Measurements from ENCODE around the gene TASL. TPM values are rescaled to one million over a fixed set of nuclear protein-coding genes. Genes with fewer than 3 reads are reported as not detected.

The TASL gene
- total and polyA plus RNA-seq, 4 donors: 0.33 to 3.5 (median 0.77) TPM

DNA sequence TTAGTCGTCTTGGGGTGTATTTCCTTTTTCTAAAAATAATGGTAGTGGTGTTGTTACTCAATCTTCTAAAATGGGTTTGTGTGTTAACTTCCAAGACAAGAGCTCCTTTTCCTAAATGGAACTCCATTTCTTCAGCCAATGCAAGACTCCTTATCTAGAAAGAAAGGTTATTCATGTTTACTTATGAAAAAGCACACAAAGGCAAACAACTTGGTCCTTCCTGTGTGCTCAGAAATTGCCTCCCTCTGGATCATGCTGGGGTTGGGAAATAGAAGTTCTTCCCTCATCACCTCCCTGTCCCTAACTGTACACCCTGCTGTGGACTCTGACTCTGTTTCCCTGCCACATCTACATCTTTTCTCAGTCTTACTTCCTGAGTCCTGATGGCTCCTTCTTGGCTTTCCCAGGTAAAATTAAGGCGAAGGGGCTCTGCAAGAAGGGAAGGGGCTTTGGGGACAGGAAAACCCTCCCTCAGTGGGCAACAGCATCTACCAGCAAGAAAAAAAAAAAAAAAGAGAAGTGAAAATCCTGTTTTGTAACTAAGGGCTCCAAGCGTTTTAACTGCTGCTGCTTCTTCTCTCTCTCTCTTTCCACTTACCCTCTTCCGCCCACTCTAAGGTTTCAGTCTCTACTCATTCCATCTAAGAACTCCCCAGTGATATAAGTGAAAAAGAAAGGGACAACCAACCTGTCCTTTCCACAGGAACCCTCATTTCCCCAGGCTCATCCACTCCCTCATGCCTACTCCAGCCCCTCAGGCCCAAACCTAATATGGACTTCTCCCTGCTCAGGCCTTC is 19.8 kb upstream of the TASL start:
- H3K9ac ChIP-seq (ENCODE audit: low read depth in 1 of 2, low read length in 2 of 2): no peak overlapping the region
- H3K4me1 ChIP-seq (ENCODE audit: control insufficient read depth in 4 of 4, insufficient read depth in 4 of 4, low read length in 3 of 4): peaks cover 0 to 2% (median 0%) of the 10 kb centered on the region in 4 donors
- no peaks in the 10 kb centered on the region for H3K36me3 ChIP-seq (ENCODE audit: control insufficient read depth in 4 of 4, insufficient read depth in 3 of 4, low read depth in 1 of 4, low read length in 3 of 4)
- no peaks in the 10 kb centered on the region for H3K27me3 ChIP-seq (ENCODE audit: control insufficient read depth in 4 of 4, insufficient read depth in 4 of 4, low read length in 3 of 4)
- H3K9me3 ChIP-seq (ENCODE audit: control insufficient read depth in 4 of 4, low read length in 3 of 4): no peaks in the 10 kb centered on the region
- WGBS: 70% methylated on average over 4 of the region's 4 CpGs
- H3K4me3 ChIP-seq (ENCODE audit: low read depth in 1 of 3, low read length in 3 of 3): no peak overlapping the region
- no peak for TF ChIP-seq YY1 (IDR thresholded peaks at IDR 0.05)
- TF ChIP-seq, protein P1, sequence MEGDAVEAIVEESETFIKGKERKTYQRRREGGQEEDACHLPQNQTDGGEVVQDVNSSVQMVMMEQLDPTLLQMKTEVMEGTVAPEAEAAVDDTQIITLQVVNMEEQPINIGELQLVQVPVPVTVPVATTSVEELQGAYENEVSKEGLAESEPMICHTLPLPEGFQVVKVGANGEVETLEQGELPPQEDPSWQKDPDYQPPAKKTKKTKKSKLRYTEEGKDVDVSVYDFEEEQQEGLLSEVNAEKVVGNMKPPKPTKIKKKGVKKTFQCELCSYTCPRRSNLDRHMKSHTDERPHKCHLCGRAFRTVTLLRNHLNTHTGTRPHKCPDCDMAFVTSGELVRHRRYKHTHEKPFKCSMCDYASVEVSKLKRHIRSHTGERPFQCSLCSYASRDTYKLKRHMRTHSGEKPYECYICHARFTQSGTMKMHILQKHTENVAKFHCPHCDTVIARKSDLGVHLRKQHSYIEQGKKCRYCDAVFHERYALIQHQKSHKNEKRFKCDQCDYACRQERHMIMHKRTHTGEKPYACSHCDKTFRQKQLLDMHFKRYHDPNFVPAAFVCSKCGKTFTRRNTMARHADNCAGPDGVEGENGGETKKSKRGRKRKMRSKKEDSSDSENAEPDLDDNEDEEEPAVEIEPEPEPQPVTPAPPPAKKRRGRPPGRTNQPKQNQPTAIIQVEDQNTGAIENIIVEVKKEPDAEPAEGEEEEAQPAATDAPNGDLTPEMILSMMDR (IDR thresholded peaks at IDR 0.05; ENCODE audit: low read depth, low read length, missing input control): no peak
- TF ChIP-seq NR2F2 (IDR thresholded peaks at IDR 0.05): no peak
- no peak for TF ChIP-seq SP1 (IDR thresholded peaks at IDR 0.05)
- TF ChIP-seq JUND (IDR thresholded peaks at IDR 0.05): no peak
- no peak for TF ChIP-seq GABPA (IDR thresholded peaks at IDR 0.05 in 1 of 2, conservative IDR thresholded peaks at IDR 0.05 in 1 of 2)
- TF ChIP-seq, protein P2, sequence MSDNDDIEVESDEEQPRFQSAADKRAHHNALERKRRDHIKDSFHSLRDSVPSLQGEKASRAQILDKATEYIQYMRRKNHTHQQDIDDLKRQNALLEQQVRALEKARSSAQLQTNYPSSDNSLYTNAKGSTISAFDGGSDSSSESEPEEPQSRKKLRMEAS (IDR thresholded peaks at IDR 0.05): no peak
- TF ChIP-seq, protein P3, sequence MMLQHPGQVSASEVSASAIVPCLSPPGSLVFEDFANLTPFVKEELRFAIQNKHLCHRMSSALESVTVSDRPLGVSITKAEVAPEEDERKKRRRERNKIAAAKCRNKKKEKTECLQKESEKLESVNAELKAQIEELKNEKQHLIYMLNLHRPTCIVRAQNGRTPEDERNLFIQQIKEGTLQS (IDR thresholded peaks at IDR 0.05): no peak
- no peak for TF ChIP-seq HNF4A (conservative IDR thresholded peaks at IDR 0.05)
- TF ChIP-seq RXRA (IDR thresholded peaks at IDR 0.05): no peak
- TF ChIP-seq, protein P4, sequence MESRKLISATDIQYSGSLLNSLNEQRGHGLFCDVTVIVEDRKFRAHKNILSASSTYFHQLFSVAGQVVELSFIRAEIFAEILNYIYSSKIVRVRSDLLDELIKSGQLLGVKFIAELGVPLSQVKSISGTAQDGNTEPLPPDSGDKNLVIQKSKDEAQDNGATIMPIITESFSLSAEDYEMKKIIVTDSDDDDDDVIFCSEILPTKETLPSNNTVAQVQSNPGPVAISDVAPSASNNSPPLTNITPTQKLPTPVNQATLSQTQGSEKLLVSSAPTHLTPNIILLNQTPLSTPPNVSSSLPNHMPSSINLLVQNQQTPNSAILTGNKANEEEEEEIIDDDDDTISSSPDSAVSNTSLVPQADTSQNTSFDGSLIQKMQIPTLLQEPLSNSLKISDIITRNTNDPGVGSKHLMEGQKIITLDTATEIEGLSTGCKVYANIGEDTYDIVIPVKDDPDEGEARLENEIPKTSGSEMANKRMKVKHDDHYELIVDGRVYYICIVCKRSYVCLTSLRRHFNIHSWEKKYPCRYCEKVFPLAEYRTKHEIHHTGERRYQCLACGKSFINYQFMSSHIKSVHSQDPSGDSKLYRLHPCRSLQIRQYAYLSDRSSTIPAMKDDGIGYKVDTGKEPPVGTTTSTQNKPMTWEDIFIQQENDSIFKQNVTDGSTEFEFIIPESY (IDR thresholded peaks at IDR 0.05): no peak
- no peak for TF ChIP-seq RAD21 (IDR thresholded peaks at IDR 0.05)
- TF ChIP-seq, protein P5, sequence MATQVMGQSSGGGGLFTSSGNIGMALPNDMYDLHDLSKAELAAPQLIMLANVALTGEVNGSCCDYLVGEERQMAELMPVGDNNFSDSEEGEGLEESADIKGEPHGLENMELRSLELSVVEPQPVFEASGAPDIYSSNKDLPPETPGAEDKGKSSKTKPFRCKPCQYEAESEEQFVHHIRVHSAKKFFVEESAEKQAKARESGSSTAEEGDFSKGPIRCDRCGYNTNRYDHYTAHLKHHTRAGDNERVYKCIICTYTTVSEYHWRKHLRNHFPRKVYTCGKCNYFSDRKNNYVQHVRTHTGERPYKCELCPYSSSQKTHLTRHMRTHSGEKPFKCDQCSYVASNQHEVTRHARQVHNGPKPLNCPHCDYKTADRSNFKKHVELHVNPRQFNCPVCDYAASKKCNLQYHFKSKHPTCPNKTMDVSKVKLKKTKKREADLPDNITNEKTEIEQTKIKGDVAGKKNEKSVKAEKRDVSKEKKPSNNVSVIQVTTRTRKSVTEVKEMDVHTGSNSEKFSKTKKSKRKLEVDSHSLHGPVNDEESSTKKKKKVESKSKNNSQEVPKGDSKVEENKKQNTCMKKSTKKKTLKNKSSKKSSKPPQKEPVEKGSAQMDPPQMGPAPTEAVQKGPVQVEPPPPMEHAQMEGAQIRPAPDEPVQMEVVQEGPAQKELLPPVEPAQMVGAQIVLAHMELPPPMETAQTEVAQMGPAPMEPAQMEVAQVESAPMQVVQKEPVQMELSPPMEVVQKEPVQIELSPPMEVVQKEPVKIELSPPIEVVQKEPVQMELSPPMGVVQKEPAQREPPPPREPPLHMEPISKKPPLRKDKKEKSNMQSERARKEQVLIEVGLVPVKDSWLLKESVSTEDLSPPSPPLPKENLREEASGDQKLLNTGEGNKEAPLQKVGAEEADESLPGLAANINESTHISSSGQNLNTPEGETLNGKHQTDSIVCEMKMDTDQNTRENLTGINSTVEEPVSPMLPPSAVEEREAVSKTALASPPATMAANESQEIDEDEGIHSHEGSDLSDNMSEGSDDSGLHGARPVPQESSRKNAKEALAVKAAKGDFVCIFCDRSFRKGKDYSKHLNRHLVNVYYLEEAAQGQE (IDR thresholded peaks at IDR 0.05): no peak
- no peak for TF ChIP-seq EGR1 (IDR thresholded peaks at IDR 0.05; ENCODE audit: low read depth in 2 of 2)
- no peak for TF ChIP-seq TAF1 (conservative IDR thresholded peaks at IDR 0.05)
- TF ChIP-seq FOXA1 (IDR thresholded peaks at IDR 0.05): no peak
- TF ChIP-seq FOXA2 (IDR thresholded peaks at IDR 0.05): no peak
- no peak for TF ChIP-seq HNF4G (IDR thresholded peaks at IDR 0.05)
- no peak overlapping the region for H3K27ac ChIP-seq (ENCODE audit: low read depth in 1 of 2, low read length in 2 of 2)
- no peak for DNase-seq (ENCODE audit: low spot score)

Data from liver (tissue), 9 donors.